GM12878 (cell line): ENCODE data around the gene NCAPD2. TPM values are rescaled to one million over a fixed set of nuclear protein-coding genes. Genes with fewer than 3 reads are reported as not detected.

ENCODE experiments used
- BACH1 ChIP-seq: fragments of 450-650 bp; IDR thresholded peaks from 2 replicates; pipeline ENCODE4 v1.6.1; 2017; ENCODE audit warnings: mild to moderate bottlenecking, borderline replicate concordance
- EGR1 ChIP-seq, 2 experiments: IDR thresholded peaks; 1 replicate in 1 of 2; 2 replicates in 1 of 2; pipeline ENCODE4 v1.6.1; 2011 to 2012; ENCODE audit warnings: low read depth in 2 of 2, low read length in 2 of 2, borderline replicate concordance in 1 of 2, mild to moderate bottlenecking in 1 of 2, moderate library complexity in 1 of 2
- ETV6 ChIP-seq, 2 experiments: fragments of 450-650 bp in 1 of 2; IDR thresholded peaks in 1 of 2; conservative IDR thresholded peaks in 1 of 2; 2 replicates each; pipeline ENCODE4 v1.6.1; 2014; ENCODE audit warnings: antibody characterized with exemption in 1 of 2, borderline replicate concordance in 1 of 2, low read depth in 1 of 2, mild to moderate bottlenecking in 1 of 2, moderate library complexity in 1 of 2
- GATAD2B ChIP-seq: fragments of 450-650 bp; conservative IDR thresholded peaks from 2 replicates; pipeline ENCODE4 v1.6.1; 2017; ENCODE audit warnings: low read depth, mild to moderate bottlenecking, moderate library complexity
- NFIC ChIP-seq: IDR thresholded peaks from 2 replicates; pipeline ENCODE4 v1.6.1; 2012; ENCODE audit warnings: low read depth, mild to moderate bottlenecking, inconsistent platforms, low read length, moderate library complexity
- ZNF217 ChIP-seq: fragments of 450-650 bp; IDR thresholded peaks from 2 replicates; pipeline ENCODE4 v1.6.1; 2017; ENCODE audit warnings: antibody characterized with exemption, mild to moderate bottlenecking
- polyA plus RNA-seq, 11 experiments: library from polyadenylated mRNA; depleted of rRNA in 4 of 11; unstranded in 6 of 11; stranded (reverse) in 5 of 11; fragments of >200 nt; fragmentation: Nextera tagmentation in 4 of 11; fragmentation: Illumina TruSeq in 1 of 11; extraction: Ambion mirVana in 4 of 11; extraction: Trizol in 1 of 11; gene quantifications; 1 replicate in 1 of 11; 2 replicates in 10 of 11; pipeline versions ENCODE4 v1.2.1 to v1.2.3, GENCODE V29; 2011 to 2016; ENCODE audit warnings: inconsistent platforms in 2 of 11, missing spikeins in 2 of 11, low read depth in 1 of 11
- total RNA-seq, 4 experiments: library from RNA; depleted of rRNA in 3 of 4; stranded (reverse); fragments of >200 nt in 3 of 4; fragmentation: Illumina TruSeq in 1 of 4; extraction: Trizol in 1 of 4; gene quantifications; 2 replicates each; pipeline versions ENCODE4 v1.2.1 to v1.2.3, GENCODE V29; 2013 to 2021
- TF ChIP-seq, protein P1 (sequence below): IDR thresholded peaks from 2 replicates; pipeline ENCODE4 v1.6.1; 2012; ENCODE audit warnings: improper control_type of control experiment, low read depth, low read length; ENCODE audit not compliant: insufficient replicate concordance
- TF ChIP-seq, protein P2 (sequence below): fragments of 450-650 bp; formaldehyde crosslinking; IDR thresholded peaks from 2 replicates; pipeline ENCODE4 v1.5.0; 2022; ENCODE audit warnings: mild to moderate bottlenecking, missing genetic modification characterization

The NCAPD2 gene
- total and polyA plus RNA-seq, 10 of the 15 experiments (the other 5 are each of a cell fraction or from before 2014, with no cell fraction given) = 24.2 to 160 (median 110) TPM

DNA sequence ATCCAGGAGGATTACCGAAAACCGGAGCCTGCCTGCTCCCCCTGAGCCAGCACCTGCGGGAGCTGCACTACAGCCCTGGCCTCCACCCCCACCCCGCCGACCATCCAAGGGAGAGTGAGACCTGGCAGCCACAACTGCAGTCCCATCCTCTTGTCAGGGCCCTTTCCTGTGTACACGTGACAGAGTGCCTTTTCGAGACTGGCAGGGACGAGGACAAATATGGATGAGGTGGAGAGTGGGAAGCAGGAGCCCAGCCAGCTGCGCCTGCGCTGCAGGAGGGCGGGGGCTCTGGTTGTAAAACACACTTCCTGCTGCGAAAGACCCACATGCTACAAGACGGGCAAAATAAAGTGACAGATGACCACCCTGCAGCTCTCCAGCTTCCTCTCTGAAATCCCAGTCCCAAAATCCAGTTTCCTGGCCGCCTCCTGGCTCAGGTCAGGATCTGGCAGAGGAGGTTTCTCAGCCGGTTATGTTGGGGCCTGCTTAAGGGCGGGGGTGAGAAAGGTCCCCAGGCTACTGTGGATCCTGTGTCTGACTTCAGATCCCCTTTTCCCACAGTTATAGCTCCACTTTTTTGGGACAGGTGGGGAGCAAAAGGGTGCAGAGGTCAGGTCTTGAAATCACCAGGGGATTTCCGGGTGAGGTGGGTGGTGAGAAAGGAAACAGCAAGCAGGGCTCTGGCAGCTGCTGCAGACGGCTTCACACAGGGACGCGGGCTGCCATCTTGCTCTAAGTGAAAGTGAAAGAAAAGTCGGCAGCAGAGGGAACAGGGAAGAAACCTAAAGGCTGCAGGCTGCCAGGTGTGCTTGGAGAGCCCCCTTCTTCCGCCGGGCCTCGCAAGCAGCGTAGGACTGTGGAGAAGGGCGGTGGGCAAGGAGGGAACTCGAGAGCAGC, 42.3 kb upstream of the NCAPD2 start, which contains the start of gene TAPBPL (continued):
- TF ChIP-seq ETV6 (conservative IDR thresholded peaks at IDR 0.05 in 1 of 2, IDR thresholded peaks at IDR 0.05 in 1 of 2; ENCODE audit: borderline replicate concordance in 1 of 2, low read depth in 1 of 2) (peak in 1 of 2 experiments; percentile 77; a peak in 2 of 4 replicates), EGR1 (IDR thresholded peaks at IDR 0.05; ENCODE audit: borderline replicate concordance in 1 of 2, low read depth in 2 of 2, low read length in 2 of 2) (peak in 1 of 2 experiments; percentile 65; a peak in 2 of 3 replicates), ZNF217 (no peak), BACH1 (peak; percentile 42; the same call in 1 of the 2 replicates), NFIC (no peak), GATAD2B (peak; percentile 26; the same call in 1 of the 2 replicates)
- TF ChIP-seq, protein P1, sequence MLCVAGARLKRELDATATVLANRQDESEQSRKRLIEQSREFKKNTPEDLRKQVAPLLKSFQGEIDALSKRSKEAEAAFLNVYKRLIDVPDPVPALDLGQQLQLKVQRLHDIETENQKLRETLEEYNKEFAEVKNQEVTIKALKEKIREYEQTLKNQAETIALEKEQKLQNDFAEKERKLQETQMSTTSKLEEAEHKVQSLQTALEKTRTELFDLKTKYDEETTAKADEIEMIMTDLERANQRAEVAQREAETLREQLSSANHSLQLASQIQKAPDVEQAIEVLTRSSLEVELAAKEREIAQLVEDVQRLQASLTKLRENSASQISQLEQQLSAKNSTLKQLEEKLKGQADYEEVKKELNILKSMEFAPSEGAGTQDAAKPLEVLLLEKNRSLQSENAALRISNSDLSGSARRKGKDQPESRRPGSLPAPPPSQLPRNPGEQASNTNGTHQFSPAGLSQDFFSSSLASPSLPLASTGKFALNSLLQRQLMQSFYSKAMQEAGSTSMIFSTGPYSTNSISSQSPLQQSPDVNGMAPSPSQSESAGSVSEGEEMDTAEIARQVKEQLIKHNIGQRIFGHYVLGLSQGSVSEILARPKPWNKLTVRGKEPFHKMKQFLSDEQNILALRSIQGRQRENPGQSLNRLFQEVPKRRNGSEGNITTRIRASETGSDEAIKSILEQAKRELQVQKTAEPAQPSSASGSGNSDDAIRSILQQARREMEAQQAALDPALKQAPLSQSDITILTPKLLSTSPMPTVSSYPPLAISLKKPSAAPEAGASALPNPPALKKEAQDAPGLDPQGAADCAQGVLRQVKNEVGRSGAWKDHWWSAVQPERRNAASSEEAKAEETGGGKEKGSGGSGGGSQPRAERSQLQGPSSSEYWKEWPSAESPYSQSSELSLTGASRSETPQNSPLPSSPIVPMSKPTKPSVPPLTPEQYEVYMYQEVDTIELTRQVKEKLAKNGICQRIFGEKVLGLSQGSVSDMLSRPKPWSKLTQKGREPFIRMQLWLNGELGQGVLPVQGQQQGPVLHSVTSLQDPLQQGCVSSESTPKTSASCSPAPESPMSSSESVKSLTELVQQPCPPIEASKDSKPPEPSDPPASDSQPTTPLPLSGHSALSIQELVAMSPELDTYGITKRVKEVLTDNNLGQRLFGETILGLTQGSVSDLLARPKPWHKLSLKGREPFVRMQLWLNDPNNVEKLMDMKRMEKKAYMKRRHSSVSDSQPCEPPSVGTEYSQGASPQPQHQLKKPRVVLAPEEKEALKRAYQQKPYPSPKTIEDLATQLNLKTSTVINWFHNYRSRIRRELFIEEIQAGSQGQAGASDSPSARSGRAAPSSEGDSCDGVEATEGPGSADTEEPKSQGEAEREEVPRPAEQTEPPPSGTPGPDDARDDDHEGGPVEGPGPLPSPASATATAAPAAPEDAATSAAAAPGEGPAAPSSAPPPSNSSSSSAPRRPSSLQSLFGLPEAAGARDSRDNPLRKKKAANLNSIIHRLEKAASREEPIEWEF = no peak
- TF ChIP-seq, protein P2, sequence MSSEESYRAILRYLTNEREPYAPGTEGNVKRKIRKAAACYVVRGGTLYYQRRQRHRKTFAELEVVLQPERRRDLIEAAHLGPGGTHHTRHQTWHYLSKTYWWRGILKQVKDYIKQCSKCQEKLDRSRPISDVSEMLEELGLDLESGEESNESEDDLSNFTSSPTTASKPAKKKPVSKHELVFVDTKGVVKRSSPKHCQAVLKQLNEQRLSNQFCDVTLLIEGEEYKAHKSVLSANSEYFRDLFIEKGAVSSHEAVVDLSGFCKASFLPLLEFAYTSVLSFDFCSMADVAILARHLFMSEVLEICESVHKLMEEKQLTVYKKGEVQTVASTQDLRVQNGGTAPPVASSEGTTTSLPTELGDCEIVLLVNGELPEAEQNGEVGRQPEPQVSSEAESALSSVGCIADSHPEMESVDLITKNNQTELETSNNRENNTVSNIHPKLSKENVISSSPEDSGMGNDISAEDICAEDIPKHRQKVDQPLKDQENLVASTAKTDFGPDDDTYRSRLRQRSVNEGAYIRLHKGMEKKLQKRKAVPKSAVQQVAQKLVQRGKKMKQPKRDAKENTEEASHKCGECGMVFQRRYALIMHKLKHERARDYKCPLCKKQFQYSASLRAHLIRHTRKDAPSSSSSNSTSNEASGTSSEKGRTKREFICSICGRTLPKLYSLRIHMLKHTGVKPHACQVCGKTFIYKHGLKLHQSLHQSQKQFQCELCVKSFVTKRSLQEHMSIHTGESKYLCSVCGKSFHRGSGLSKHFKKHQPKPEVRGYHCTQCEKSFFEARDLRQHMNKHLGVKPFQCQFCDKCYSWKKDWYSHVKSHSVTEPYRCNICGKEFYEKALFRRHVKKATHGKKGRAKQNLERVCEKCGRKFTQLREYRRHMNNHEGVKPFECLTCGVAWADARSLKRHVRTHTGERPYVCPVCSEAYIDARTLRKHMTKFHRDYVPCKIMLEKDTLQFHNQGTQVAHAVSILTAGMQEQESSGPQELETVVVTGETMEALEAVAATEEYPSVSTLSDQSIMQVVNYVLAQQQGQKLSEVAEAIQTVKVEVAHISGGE (CRISPR knock-in tag) = no peak
